Upper lobe of right lung (tissue), 1 donor: Measurements from ENCODE around the gene FYCO1. TPM values are rescaled to one million over a fixed set of nuclear protein-coding genes. Genes with fewer than 3 reads are reported as not detected.

ENCODE experiments used
- ATAC-seq: fragments of 200-7000 bp; cut with Tn5 transposase; one replicate; pipeline ENCODE4 v1.9.1; 2020; ENCODE audit warnings: mild to moderate bottlenecking, moderate library complexity
- DNase-seq: peaks from one replicate; pipeline ENCODE4 v3.0.0-alpha.2; 2020
- H3K27ac ChIP-seq: fragments of 200-600 bp; one replicate; pipeline ENCODE4 v1.8.0; 2022
- H3K27me3 ChIP-seq: fragments of 200-600 bp; one replicate; pipeline ENCODE4 v1.8.0; 2022; ENCODE audit warnings: mild to moderate bottlenecking
- H3K36me3 ChIP-seq: fragments of 200-600 bp; one replicate; pipeline ENCODE4 v1.8.0; 2022
- H3K4me1 ChIP-seq: fragments of 200-600 bp; one replicate; pipeline ENCODE4 v1.8.0; 2022
- H3K4me3 ChIP-seq: fragments of 200-600 bp; one replicate; pipeline ENCODE4 v1.8.0; 2022; ENCODE audit warnings: mild to moderate bottlenecking
- H3K9me3 ChIP-seq: fragments of 200-600 bp; one replicate; pipeline ENCODE4 v1.8.0; 2022
- CTCF ChIP-seq: fragments of 200-600 bp; IDR thresholded peaks from one replicate; pipeline ENCODE4 v1.8.0; 2022; ENCODE audit warnings: antibody characterized with exemption
- intact Hi-C: fragments of 100-400 bp; cut with DNase I; formaldehyde crosslinking; loops from one replicate; pipeline ENCODE4 v1.11.0; 2022
- total RNA-seq: library from RNA; stranded (reverse); fragmentation: NEBNext Ultra II Directional; extraction: Animal tissue kit (Norgen Biotek cat#: 25700); gene quantifications from one replicate; pipeline ENCODE4 v1.2.1, GENCODE V29; 2021
- donor health status: DM: no; HTN: yes; CAD: no; lungs with severe emphysema.

Gene FYCO1
- total RNA-seq, 1 donor from 2014 or later, result 47.3 TPM

DNA sequence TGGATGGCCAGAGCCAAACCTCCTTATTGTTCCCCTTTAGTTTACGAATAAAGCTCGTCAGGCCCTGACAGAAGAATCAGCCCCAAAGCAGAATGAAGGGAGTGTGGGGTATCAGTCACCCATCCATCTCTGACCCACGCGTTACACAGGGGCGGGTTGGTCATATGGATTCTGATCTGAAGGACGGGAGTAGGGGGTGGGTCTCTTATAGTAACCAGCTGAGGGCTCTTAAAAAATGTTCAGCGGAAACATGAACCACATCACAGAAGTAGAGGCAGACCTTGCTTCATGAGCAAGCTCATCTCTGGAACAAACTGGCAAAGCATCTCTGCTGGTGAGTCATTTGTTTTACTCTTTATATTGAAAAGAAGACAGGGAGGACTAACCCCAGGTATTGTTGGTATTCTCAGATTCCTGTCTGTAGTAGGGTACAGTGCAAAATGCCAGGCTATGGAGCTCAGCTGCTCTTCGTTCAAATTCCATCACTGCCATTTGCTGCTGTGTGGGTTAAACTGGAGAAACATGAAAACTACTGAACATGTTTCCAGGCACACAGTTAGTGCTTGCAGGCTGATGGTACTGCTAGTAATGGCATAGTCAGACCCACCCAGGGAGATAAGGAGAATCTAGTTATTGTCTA lies 52.3 kb downstream of the FYCO1 start, which contains the start of gene CXCR6:
Gene CXCR6 (plus strand): TSS at position 258 of the 640 bp plus-strand sequence. CDS start 3,018 bp downstream, outside the sequence.
- Histone ChIP-seq H3K9me3 (no peaks in the 10 kb centered on the region), H3K27ac (peak within 1 kb of the TSS; percentile 51), H3K4me3 (peak within 1 kb of the TSS; percentile 25), H3K27me3 (no peaks in the 10 kb centered on the region), H3K4me1 (peaks cover 16% of the 10 kb centered on the region), H3K36me3 (peaks cover 31% of the 10 kb centered on the region)
- DNase-seq, result no peak
- TF ChIP-seq CTCF, result no peak
- intact Hi-C loops, result no loop called here
- ATAC-seq, result no peak

DNA sequence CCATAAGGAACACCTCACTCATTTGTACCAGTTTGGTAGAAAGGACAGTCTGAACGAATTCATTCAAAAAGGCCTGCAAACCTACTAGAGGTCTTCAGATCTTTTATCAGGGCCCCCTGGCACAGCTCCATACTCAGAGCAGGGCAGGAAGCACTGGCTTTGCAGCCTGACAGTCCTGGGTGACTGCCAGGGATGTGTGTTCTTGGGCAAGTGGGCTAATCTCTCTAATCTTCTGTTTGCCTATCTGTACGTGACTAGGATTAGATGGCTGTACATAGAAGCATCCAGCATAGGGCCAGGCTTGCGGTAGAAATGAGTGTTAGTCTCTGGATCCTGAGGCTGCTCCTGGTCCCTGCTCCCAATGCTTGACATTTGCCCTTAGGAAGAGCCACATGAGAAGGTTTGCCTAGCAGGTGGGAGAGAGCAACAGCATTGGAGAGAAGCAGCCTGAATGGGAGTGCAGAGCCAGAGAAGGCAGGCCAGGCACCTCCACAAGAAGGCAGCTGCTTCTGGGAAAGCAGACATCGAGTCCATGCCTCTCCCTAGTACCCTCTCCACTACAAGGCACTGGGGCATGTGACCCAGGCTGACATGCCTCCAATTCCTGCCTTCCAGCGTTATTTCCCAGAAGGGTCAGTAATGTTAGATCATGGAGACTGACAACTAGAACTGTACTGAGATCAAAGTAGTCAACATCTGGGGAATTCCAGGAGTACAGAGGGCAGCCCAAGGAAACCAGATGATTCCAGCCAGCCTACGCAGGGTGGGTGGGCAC lies 53.4 kb downstream of the FYCO1 start:
- Histone ChIP-seq H3K36me3 (peaks cover 30% of the 10 kb centered on the region), H3K27ac (peak overlapping the region; percentile 40), H3K9me3 (no peaks in the 10 kb centered on the region), H3K4me1 (peaks cover 16% of the 10 kb centered on the region), H3K27me3 (no peaks in the 10 kb centered on the region), H3K4me3 (no peak overlapping the region)
- ATAC-seq (no peak), DNase-seq (no peak)
- intact Hi-C loops, result no loop called here
- TF ChIP-seq CTCF, result no peak

- H3K36me3 ChIP-seq, result peaks cover 30% of the 10 kb centered on the region
- H3K27ac ChIP-seq, result no peak overlapping the region
- DNase-seq (no peak), ATAC-seq (no peak)
- H3K4me3 ChIP-seq, result no peak overlapping the region
- peaks cover 16% of the 10 kb centered on the region for H3K4me1 ChIP-seq
- intact Hi-C loops, result no loop called here
- no peak for TF ChIP-seq CTCF
- H3K27me3 ChIP-seq, result no peaks in the 10 kb centered on the region
- H3K9me3 ChIP-seq, result no peaks in the 10 kb centered on the region
Measured at GRCh38 chr3:45940781-45941365, 54.8 kb downstream of the FYCO1 start.

DNA sequence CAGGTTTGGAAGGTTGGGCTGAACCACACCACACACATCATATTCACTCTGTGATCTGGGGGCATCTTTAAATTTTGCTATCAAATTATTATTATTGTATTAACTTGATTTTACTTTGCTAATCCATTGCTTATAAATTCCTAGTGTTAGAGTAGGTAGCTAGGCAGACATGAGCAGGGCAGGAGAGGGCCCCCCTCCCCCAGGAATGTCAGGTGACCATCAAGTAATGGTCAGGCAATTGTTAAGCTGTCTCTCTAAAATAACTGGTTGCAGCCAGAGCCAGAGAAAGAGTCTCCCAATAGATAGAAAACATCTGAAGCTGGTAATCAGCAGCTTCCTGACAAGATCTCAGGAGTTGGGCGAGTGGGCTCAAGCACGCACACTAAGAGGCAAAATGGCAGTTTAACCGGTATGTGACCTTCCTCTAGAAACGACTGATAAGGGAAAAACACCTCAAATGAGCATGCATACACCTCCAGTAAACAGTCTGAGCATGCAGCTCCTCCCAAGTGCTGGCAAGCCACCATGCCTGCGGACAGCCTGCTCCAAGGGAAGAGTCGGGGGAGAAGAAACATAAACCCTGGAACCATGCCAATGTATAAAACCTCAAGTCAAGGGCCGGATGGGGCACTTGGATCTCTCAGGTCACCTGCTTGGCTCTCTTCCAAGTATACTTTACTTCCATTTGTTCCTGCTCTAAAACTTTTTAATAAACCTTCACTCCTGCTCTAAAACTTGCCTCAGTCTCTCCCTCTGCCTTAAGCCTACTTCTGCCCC lies 55.4 kb downstream of the FYCO1 start:
- Histone ChIP-seq H3K4me1 (peaks cover 16% of the 10 kb centered on the region), H3K27ac (peak overlapping the region; percentile 25), H3K27me3 (no peaks in the 10 kb centered on the region), H3K9me3 (no peaks in the 10 kb centered on the region), H3K4me3 (no peak overlapping the region), H3K36me3 (peaks cover 34% of the 10 kb centered on the region)
- DNase-seq (no peak), ATAC-seq (no peak)
- intact Hi-C loops, result no loop called here
- no peak for TF ChIP-seq CTCF

- Histone ChIP-seq H3K4me3 (no peak overlapping the region), H3K27me3 (no peaks in the 10 kb centered on the region), H3K4me1 (peaks cover 16% of the 10 kb centered on the region), H3K27ac (peak overlapping the region; percentile 25), H3K9me3 (no peaks in the 10 kb centered on the region), H3K36me3 (peaks cover 39% of the 10 kb centered on the region)
- intact Hi-C loops, result loop anchor here (5.0 kb wide), 1 partner anchor 138 kb away; no protein-coding TSS in a partner anchor
- DNase-seq (no peak), ATAC-seq (no peak)
- TF ChIP-seq CTCF, result no peak
Measured at GRCh38 chr3:45939341-45939771, 56.3 kb downstream of the FYCO1 start.
